Psoas muscle (tissue), 8 donors: ENCODE data around the gene HBP1. TPM values are rescaled to one million over a fixed set of nuclear protein-coding genes. Genes with fewer than 3 reads are reported as not detected.
A peak's percentile ranks its signal among the peaks of the same experiment; 100 is the strongest.

Experiments used
- ATAC-seq, 4 donors: fragments of 200-7000 bp; cut with Tn5 transposase; one replicate each; pipeline ENCODE4 v1.9.1; 2020; ENCODE audit warnings: moderate library complexity in 3 of 4, mild to moderate bottlenecking in 2 of 4
- DNase-seq, 2 donors: peaks; one replicate each; pipeline ENCODE4 v3.0.0-alpha.2; 2020
- H3K27ac ChIP-seq: fragments of 200-600 bp; one replicate; pipeline ENCODE4 v1.8.0; 2022
- H3K27me3 ChIP-seq, 3 donors: fragments of 200-600 bp in 1 of 3; one replicate each; pipeline versions ENCODE4 v1.6.1 to v1.8.0; 2013 to 2022; ENCODE audit warnings: low read length in 2 of 3, mild to moderate bottlenecking in 2 of 3, moderate library complexity in 1 of 3; ENCODE audit not compliant: insufficient read depth in 3 of 3
- H3K36me3 ChIP-seq, 2 donors: fragments of 200-600 bp in 1 of 2; one replicate each; pipeline versions ENCODE4 v1.6.1 to v1.8.0; 2013 to 2022; ENCODE audit warnings: low read depth in 1 of 2, mild to moderate bottlenecking in 1 of 2, moderate library complexity in 1 of 2; ENCODE audit not compliant: insufficient read depth in 1 of 2
- H3K4me1 ChIP-seq: fragments of 200-600 bp; one replicate; pipeline ENCODE4 v1.8.0; 2022
- H3K4me3 ChIP-seq: fragments of 200-600 bp; one replicate; pipeline ENCODE4 v1.8.0; 2022; ENCODE audit warnings: mild to moderate bottlenecking
- H3K9me3 ChIP-seq: fragments of 200-600 bp; one replicate; pipeline ENCODE4 v1.8.0; 2022
- CTCF ChIP-seq: fragments of 200-600 bp; IDR thresholded peaks from one replicate; pipeline ENCODE4 v1.8.0; 2022; ENCODE audit warnings: antibody characterized with exemption
- WGBS, 3 donors: extraction: QIAGEN DNeasy Blood & Tissue Kit; methylation state at CpG; one replicate each; pipeline versions ENCODE4 v1.1.6 to v1.1.7; 2013; 5-methylcytosine and 5-hydroxymethylcytosine counted together
- intact Hi-C, 2 donors: fragments of 100-400 bp; cut with DNase I; formaldehyde crosslinking; loops; one replicate each; pipeline versions ENCODE4 v1.11.0 to v1.14.2; 2022
- polyA plus RNA-seq, 3 donors: library from polyadenylated mRNA; stranded (reverse); fragments of 200-250 nt; gene quantifications; one replicate each; pipeline ENCODE4 v1.2.3, GENCODE V29; 2013
- total RNA-seq, 4 donors: library from RNA; stranded (reverse); fragmentation: NEBNext Ultra II Directional in 2 of 4; extraction: Animal tissue kit (Norgen Biotek cat#: 25700) in 2 of 4; gene quantifications; one replicate each; pipeline versions ENCODE4 v1.2.1 to v1.2.4, GENCODE V29; 2021 to 2023
- donor health status: healthy with polysubstance abuse.
- donor health status: DM: no; HTN: no; CAD: no; lungs with moderate emphysema.
- donor health status: Bipolar disorder and iron deficiency.
- donor health status: healthy.
- donor health status: DM: yes; HTN: yes; CAD: no.
- donor health status: DM: no; HTN: no; CAD: no.
- donor health status: DM: no; HTN: no; CAD: no.
- donor health status: DM: yes; HTN: yes; CAD: no.

Gene HBP1
- total and polyA plus RNA-seq, 7 donors = 14.6 to 76.7 (median 69.5) TPM

- Histone ChIP-seq H3K9me3 (no peaks in the 10 kb centered on the region), H3K27me3 (no peaks in the 10 kb centered on the region), H3K36me3 (peaks cover 0 to 11% of the 10 kb centered on the region in 2 donors), H3K4me3 (no peak overlapping the region), H3K27ac (no peak overlapping the region), H3K4me1 (peaks cover 10% of the 10 kb centered on the region)
- 96 to 99% (median 98%) methylated on average over 3 of the region's 3 CpGs for WGBS, 3 donors
- DNase-seq (no peak), ATAC-seq (no peak)
- intact Hi-C loops = loop anchor here in 1 of 2 donors (10.0 kb wide), 1 partner anchor 144 kb away; no protein-coding TSS in a partner anchor
- no peak for TF ChIP-seq CTCF
Observed at GRCh38 chr7:107230334-107230733, 61.5 kb downstream of the HBP1 start.

GRCh38 chr7:107232568-107233090 is 63.8 kb downstream of the HBP1 start:
- peaks cover 10% of the 10 kb centered on the region for H3K4me1 ChIP-seq
- H3K36me3 ChIP-seq = peaks cover 0 to 11% of the 10 kb centered on the region in 2 donors
- no peak overlapping the region for H3K27ac ChIP-seq
- no peaks in the 10 kb centered on the region for H3K27me3 ChIP-seq
- no peak for DNase-seq
- peak in 3 of 4 donors; percentile 53 to 61 (median 55) for ATAC-seq
- 83 to 89% (median 86%) methylated on average over 7 of the region's 7 CpGs for WGBS, 3 donors
- no peak overlapping the region for H3K4me3 ChIP-seq
- TF ChIP-seq CTCF = no peak
- intact Hi-C loops = loop anchor here in 1 of 2 donors (10.0 kb wide), 1 partner anchor 142 kb away; no protein-coding TSS in a partner anchor
- no peaks in the 10 kb centered on the region for H3K9me3 ChIP-seq

- Histone ChIP-seq H3K9me3 (no peaks in the 10 kb centered on the region), H3K27me3 (no peaks in the 10 kb centered on the region), H3K4me3 (no peak overlapping the region), H3K36me3 (peaks cover 0 to 11% of the 10 kb centered on the region in 2 donors), H3K27ac (no peak overlapping the region), H3K4me1 (peaks cover 10% of the 10 kb centered on the region)
- peak in 3 of 4 donors; percentile 41 to 53 (median 46) for ATAC-seq
- TF ChIP-seq CTCF = no peak
- DNase-seq = no peak
- 61 to 80% (median 68%) methylated on average over 4 of the region's 4 CpGs for WGBS, 3 donors
- intact Hi-C loops = loop anchor here in 1 of 2 donors (10.0 kb wide), 1 partner anchor 142 kb away; no protein-coding TSS in a partner anchor
Observed at GRCh38 chr7:107233174-107233573, 64.4 kb downstream of the HBP1 start.

GRCh38 chr7:107233981-107234380 is 65.2 kb downstream of the HBP1 start:
- Histone ChIP-seq H3K27me3 (no peaks in the 10 kb centered on the region), H3K27ac (no peak overlapping the region), H3K36me3 (peaks cover 0 to 11% of the 10 kb centered on the region in 2 donors), H3K4me3 (no peak overlapping the region), H3K4me1 (peaks cover 10% of the 10 kb centered on the region), H3K9me3 (no peaks in the 10 kb centered on the region)
- intact Hi-C loops = loop anchor here in 1 of 2 donors (10.0 kb wide), 1 partner anchor 141 kb away; no protein-coding TSS in a partner anchor
- no peak for TF ChIP-seq CTCF
- DNase-seq (no peak), ATAC-seq (no peak)
- 92 to 97% (median 93%) methylated on average over 1 of the region's 1 CpG for WGBS, 3 donors
